Trophoblast cell (in vitro differentiated cells and primary cell): Measurements from ENCODE around the gene CSNK2A1.
"Not testable (repeated sequence)": the region's sequence is repeated elsewhere in the genome, so short reads cannot be mapped to it uniquely, and the experiment has no call there.

Experiments used
- DNase-seq, 2 donors: peaks; one replicate each; pipeline ENCODE4 v3.0.0-alpha.2; 2016
- H2AFZ ChIP-seq: 2 replicates; pipeline ENCODE4 v1.6.1; 2013; ENCODE audit warnings: low read length, moderate library complexity, mild to moderate bottlenecking; ENCODE audit not compliant: insufficient read depth, poor library complexity
- H2AK5ac ChIP-seq: 2 replicates; pipeline ENCODE4 v1.6.1; 2013; ENCODE audit warnings: mild to moderate bottlenecking, low read length
- H2BK120ac ChIP-seq: 2 replicates; pipeline ENCODE4 v1.6.1; 2013; ENCODE audit warnings: low read length, mild to moderate bottlenecking, moderate library complexity; ENCODE audit not compliant: insufficient read depth, poor library complexity
- H2BK12ac ChIP-seq: 2 replicates; pipeline ENCODE4 v1.6.1; 2013; ENCODE audit warnings: mild to moderate bottlenecking, low read length, moderate library complexity
- H2BK5ac ChIP-seq: 2 replicates; pipeline ENCODE4 v1.6.1; 2013; ENCODE audit warnings: low read length, low read depth, moderate library complexity, mild to moderate bottlenecking; ENCODE audit not compliant: poor library complexity
- H3K14ac ChIP-seq: 2 replicates; pipeline ENCODE4 v1.6.1; 2013; ENCODE audit warnings: mild to moderate bottlenecking, low read length
- H3K18ac ChIP-seq: 2 replicates; pipeline ENCODE4 v1.6.1; 2013; ENCODE audit warnings: mild to moderate bottlenecking, low read length
- H3K23ac ChIP-seq: 2 replicates; pipeline ENCODE4 v1.6.1; 2013; ENCODE audit warnings: low read length
- H3K27ac ChIP-seq: 2 replicates; pipeline ENCODE4 v1.5.1; 2013; ENCODE audit warnings: low read depth, mild to moderate bottlenecking, inconsistent platforms, low read length, moderate library complexity
- H3K27me3 ChIP-seq: 2 replicates; pipeline ENCODE4 v1.6.1; 2013; ENCODE audit warnings: inconsistent platforms, mild to moderate bottlenecking, low read length, moderate library complexity; ENCODE audit not compliant: insufficient read depth
- H3K36me3 ChIP-seq, 2 experiments: 1 replicate in 1 of 2; 2 replicates in 1 of 2; pipeline ENCODE4 v1.6.1; 2013; ENCODE audit warnings: low read length in 2 of 2, mild to moderate bottlenecking in 2 of 2, moderate library complexity in 1 of 2; ENCODE audit not compliant: insufficient read depth in 2 of 2, control insufficient read depth in 1 of 2
- H3K4ac ChIP-seq: 2 replicates; pipeline ENCODE4 v1.6.1; 2013; ENCODE audit warnings: low read depth, mild to moderate bottlenecking, low read length, moderate library complexity
- H3K4me1 ChIP-seq, 2 experiments: 1 replicate in 1 of 2; 2 replicates in 1 of 2; pipeline ENCODE4 v1.6.1; 2013; ENCODE audit warnings: low read length in 2 of 2, mild to moderate bottlenecking in 2 of 2, moderate library complexity in 1 of 2; ENCODE audit not compliant: insufficient read depth in 2 of 2, control insufficient read depth in 1 of 2
- H3K4me2 ChIP-seq: 2 replicates; pipeline ENCODE4 v1.6.1; 2013; ENCODE audit warnings: inconsistent platforms, mild to moderate bottlenecking, low read length, moderate library complexity
- H3K4me3 ChIP-seq: 2 replicates; pipeline ENCODE4 v1.5.1; 2013; ENCODE audit warnings: mild to moderate bottlenecking, low read depth, low read length, inconsistent platforms
- H3K79me1 ChIP-seq: one replicate; pipeline ENCODE4 v1.6.1; 2013; ENCODE audit warnings: low read length
- H3K79me2 ChIP-seq: 2 replicates; pipeline ENCODE4 v1.6.1; 2013; ENCODE audit warnings: low read length, mild to moderate bottlenecking; ENCODE audit not compliant: control insufficient read depth, insufficient read depth, poor library complexity
- H3K9ac ChIP-seq: 2 replicates; pipeline ENCODE4 v1.6.1; 2013; ENCODE audit warnings: mild to moderate bottlenecking, low read length
- H3K9me3 ChIP-seq: 2 replicates; pipeline ENCODE4 v1.6.1; 2013; ENCODE audit warnings: low read depth, mild to moderate bottlenecking, control low read depth, inconsistent platforms, low read length; ENCODE audit not compliant: insufficient read depth
- H4K12ac ChIP-seq: 2 replicates; pipeline ENCODE4 v1.6.1; 2013; ENCODE audit warnings: low read depth, mild to moderate bottlenecking, low read length, moderate library complexity
- H4K8ac ChIP-seq: 2 replicates; pipeline ENCODE4 v1.6.1; 2013; ENCODE audit warnings: low read depth, mild to moderate bottlenecking, low read length, moderate library complexity
- H4K91ac ChIP-seq: one replicate; pipeline ENCODE4 v1.6.1; 2013; ENCODE audit warnings: low read depth, mild to moderate bottlenecking, low read length, moderate library complexity
- WGBS: extraction: QIAGEN DNeasy Blood & Tissue Kit; methylation state at CpG from one replicate; pipeline ENCODE4 v1.1.7; 2013; ENCODE audit warnings: missing lambda C conversion rate; ENCODE audit not compliant: insufficient read length, insufficient coverage; ENCODE audit errors: extremely low coverage; 5-methylcytosine and 5-hydroxymethylcytosine counted together

Gene CSNK2A1

DNA sequence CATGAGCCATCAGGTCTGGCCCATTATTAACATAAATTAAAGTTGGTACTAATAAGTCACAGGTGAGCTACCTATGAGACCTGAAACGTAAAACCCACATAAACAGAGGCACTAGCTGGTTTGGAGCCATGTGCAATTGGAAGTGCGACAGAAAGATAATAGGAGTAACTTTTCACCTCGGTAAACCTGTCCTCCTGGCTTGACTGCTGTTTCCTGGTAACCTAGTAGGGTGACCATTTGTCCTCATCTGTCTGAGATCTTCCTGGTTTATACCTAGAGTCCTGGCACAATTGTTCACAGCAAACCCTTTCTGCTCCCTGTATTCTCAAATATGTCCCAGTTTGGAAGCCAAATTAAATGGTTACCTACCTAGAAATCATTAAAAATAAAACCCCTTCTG lies 88.6 kb downstream of the CSNK2A1 start:
- no peak overlapping the region for H4K8ac ChIP-seq
- H2BK5ac ChIP-seq: no peak overlapping the region
- H3K18ac ChIP-seq: no peak overlapping the region
- no peak overlapping the region for H2BK120ac ChIP-seq
- no peaks in the 10 kb centered on the region for H3K9me3 ChIP-seq
- no peaks in the 10 kb centered on the region for H3K79me1 ChIP-seq
- H3K4ac ChIP-seq: no peak overlapping the region
- H3K36me3 ChIP-seq: peaks cover 5 to 13% of the 10 kb centered on the region in 2 experiments
- H3K27me3 ChIP-seq: no peaks in the 10 kb centered on the region
- peaks cover 5% of the 10 kb centered on the region for H3K79me2 ChIP-seq
- peak; percentile 61 to 83 for DNase-seq
- no peak overlapping the region for H2BK12ac ChIP-seq
- no peak overlapping the region for H3K14ac ChIP-seq
- H4K12ac ChIP-seq: no peak overlapping the region
- H2AK5ac ChIP-seq: no peak overlapping the region
- H4K91ac ChIP-seq: no peak overlapping the region
- no peak overlapping the region for H3K4me2 ChIP-seq
- no peak overlapping the region for H3K23ac ChIP-seq
- WGBS: no CpG with 5 or more reads among the region's 3 CpGs
- H3K27ac ChIP-seq: no peak overlapping the region
- peaks cover 0 to 7% of the 10 kb centered on the region in 2 experiments for H3K4me1 ChIP-seq
- H3K4me3 ChIP-seq: no peak overlapping the region
- H3K9ac ChIP-seq: no peak overlapping the region
- no peak overlapping the region for H2AFZ ChIP-seq

DNA sequence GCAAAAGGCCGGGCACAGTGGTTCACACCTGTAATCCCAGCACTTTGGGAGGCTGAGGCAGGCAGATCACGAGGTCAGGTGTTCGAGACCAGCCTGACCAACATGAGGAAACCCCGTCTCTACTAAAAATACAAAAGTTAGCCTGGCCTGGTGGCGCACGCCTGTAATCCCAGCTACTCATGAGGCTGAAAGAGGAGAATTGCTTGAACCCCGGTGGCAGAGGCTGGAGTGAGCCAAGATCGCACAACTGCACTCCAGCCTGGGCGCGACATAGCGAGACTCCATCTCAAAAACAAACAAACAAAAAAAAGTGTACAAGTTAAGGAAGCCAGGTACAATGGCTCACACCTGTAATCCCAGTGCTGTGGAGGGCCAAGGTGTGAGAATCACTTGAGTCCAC lies 91.6 kb downstream of the CSNK2A1 start:
- H3K4me2 ChIP-seq, H2BK12ac ChIP-seq, H3K14ac ChIP-seq, H3K27ac ChIP-seq, H3K9me3 ChIP-seq, H3K23ac ChIP-seq, H2AK5ac ChIP-seq, H2AFZ ChIP-seq, H3K79me2 ChIP-seq, H4K8ac ChIP-seq, H3K27me3 ChIP-seq, H3K4me3 ChIP-seq, DNase-seq, H3K79me1 ChIP-seq, H4K12ac ChIP-seq, H3K4me1 ChIP-seq, H3K9ac ChIP-seq: not testable (repeated sequence)
- WGBS: no CpG with 5 or more reads among the region's 11 CpGs
- Histone ChIP-seq H2BK5ac (peak overlapping the region; percentile 33), H3K4ac (peak overlapping the region; percentile 64), H3K36me3 (peaks cover 4 to 14% of the 10 kb centered on the region in 2 experiments), H3K18ac (peak overlapping the region; percentile 61), H4K91ac (peak overlapping the region; percentile 6), H2BK120ac (peak overlapping the region; percentile 22)

DNA sequence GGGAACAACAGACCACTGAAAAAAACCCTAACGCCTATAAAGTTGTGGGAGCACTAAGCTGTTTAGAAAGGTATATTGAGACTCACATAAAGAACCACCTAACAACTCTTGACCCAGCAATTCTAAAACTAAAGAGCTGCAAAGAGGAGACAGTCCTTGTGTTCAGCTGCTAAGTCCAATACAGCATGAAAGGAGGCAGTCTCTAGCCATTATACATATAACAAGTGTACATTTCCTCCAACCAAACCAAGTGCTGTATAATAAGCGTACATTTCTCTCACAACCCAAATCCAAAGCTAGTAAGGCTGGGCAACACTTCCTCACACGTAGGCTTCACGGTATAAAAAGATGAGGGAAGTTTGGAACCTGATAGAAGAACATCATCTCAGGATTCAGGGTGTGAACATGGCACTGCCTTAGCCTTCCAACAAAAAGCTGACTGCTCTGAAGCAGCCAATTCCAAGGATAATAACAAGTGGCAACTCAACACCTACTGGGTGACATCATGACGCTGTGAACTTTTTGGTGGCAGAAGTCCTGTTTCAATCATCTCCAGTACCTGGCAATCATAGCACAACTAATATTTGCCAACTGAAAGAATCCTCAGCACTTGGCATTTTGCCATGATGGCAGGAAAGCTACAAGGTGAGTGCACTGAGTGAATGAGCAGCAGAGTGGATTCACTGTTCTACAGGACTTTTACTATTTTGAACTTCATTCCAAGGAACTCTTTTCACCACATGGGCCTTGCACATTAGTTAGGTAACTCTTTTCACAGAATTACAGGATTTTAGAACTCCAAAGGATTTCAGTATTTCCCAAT lies 97.9 kb downstream of the CSNK2A1 start:
- Histone ChIP-seq H3K27me3 (no peaks in the 10 kb centered on the region), H2BK5ac (no peak overlapping the region), H3K18ac (no peak overlapping the region), H3K23ac (no peak overlapping the region), H3K4ac (no peak overlapping the region), H3K4me3 (no peak overlapping the region), H3K27ac (no peak overlapping the region), H3K79me2 (no peaks in the 10 kb centered on the region), H2AFZ (no peak overlapping the region), H4K91ac (no peak overlapping the region), H3K4me2 (no peak overlapping the region), H4K12ac (no peak overlapping the region), H3K79me1 (peaks cover 2% of the 10 kb centered on the region), H2AK5ac (no peak overlapping the region), H2BK120ac (no peak overlapping the region), H4K8ac (no peak overlapping the region), H3K9me3 (no peaks in the 10 kb centered on the region), H3K4me1 (peaks cover 8 to 15% of the 10 kb centered on the region in 2 experiments), H3K14ac (no peak overlapping the region), H3K36me3 (peaks cover 19 to 37% of the 10 kb centered on the region in 2 experiments), H3K9ac (no peak overlapping the region), H2BK12ac (no peak overlapping the region)
- no peak for DNase-seq
- no CpG with 5 or more reads among the region's 5 CpGs for WGBS

DNA sequence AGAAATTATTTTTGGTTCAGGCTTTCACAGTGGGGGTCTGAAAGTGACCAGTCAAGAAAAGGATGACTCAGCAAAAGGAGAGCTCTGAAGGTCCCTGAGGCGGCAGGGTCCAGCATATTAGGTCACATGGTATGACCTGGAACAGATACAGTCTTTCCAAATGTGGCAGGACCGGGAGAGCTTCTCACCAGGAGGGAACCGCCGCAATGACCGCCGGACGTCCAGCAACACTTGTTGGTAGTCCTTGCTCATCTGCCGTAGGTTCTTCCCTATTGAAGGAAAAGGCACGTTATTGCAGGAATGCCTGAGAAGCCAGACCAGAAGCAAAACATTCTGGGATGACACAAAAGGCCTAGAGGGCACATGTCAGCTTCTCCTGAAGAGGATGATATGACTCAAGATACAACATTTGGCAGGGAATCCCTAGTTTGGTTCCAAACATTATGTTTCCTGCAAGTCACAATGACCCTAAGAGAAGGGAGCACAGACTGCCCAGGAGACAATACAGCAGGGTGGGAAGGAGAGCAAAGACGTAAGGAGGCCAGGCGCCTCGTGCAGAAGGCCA lies 98.6 kb downstream of the CSNK2A1 start:
- WGBS: no CpG with 5 or more reads among the region's 12 CpGs
- no peak overlapping the region for H4K91ac ChIP-seq
- H2BK12ac ChIP-seq: no peak overlapping the region
- peak; percentile 76 to 87 for DNase-seq
- H4K8ac ChIP-seq: no peak overlapping the region
- H3K27ac ChIP-seq: peak overlapping the region; percentile 18
- H3K23ac ChIP-seq: no peak overlapping the region
- no peak overlapping the region for H3K14ac ChIP-seq
- H3K9me3 ChIP-seq: peaks cover 3% of the 10 kb centered on the region
- H3K36me3 ChIP-seq: peaks cover 27 to 45% of the 10 kb centered on the region in 2 experiments
- no peak overlapping the region for H3K9ac ChIP-seq
- peaks cover 8 to 15% of the 10 kb centered on the region in 2 experiments for H3K4me1 ChIP-seq
- no peak overlapping the region for H3K4me2 ChIP-seq
- no peak overlapping the region for H3K4me3 ChIP-seq
- H2BK120ac ChIP-seq: no peak overlapping the region
- peaks cover 2% of the 10 kb centered on the region for H3K79me1 ChIP-seq
- H3K4ac ChIP-seq: no peak overlapping the region
- H3K79me2 ChIP-seq: no peaks in the 10 kb centered on the region
- H2AK5ac ChIP-seq: no peak overlapping the region
- no peak overlapping the region for H2AFZ ChIP-seq
- no peak overlapping the region for H3K18ac ChIP-seq
- no peak overlapping the region for H4K12ac ChIP-seq
- H2BK5ac ChIP-seq: no peak overlapping the region
- H3K27me3 ChIP-seq: no peaks in the 10 kb centered on the region
